SU-DHL-6 (cell line): ENCODE measurements around the gene LRP1.

Experiments used
- H2AFZ ChIP-seq: fragments of 200-600 bp; sonication (generic); 2 replicates; pipeline ENCODE4 v1.6.1; 2014; ENCODE audit warnings: low read depth, mild to moderate bottlenecking, moderate library complexity, mixed read lengths, antibody characterized with exemption, low read length; ENCODE audit not compliant: severe bottlenecking
- H3F3A ChIP-seq: fragments of 200-600 bp; shearing (Covaris generic); 2 replicates; pipeline ENCODE4 v1.6.0; 2016; ENCODE audit warnings: antibody characterized with exemption, mild to moderate bottlenecking; ENCODE audit not compliant: insufficient read depth
- H3K27ac ChIP-seq: fragments of 200-600 bp; sonication (generic); 2 replicates; pipeline ENCODE4 v1.5.1; 2016; ENCODE audit warnings: low read depth, mild to moderate bottlenecking, low read length, moderate library complexity, mixed read lengths
- H3K27me3 ChIP-seq: fragments of 200-600 bp; sonication (generic), shearing (Covaris generic); 2 replicates; pipeline ENCODE4 v1.6.0; 2014; ENCODE audit warnings: mild to moderate bottlenecking, low read length
- H3K36me3 ChIP-seq: fragments of 200-600 bp; sonication (generic); 2 replicates; pipeline ENCODE4 v1.6.1; 2014; ENCODE audit warnings: mild to moderate bottlenecking, low read length, mixed read lengths
- H3K4me2 ChIP-seq: fragments of 300-600, 200-600 bp; shearing (Covaris generic), sonication (generic); 2 replicates; pipeline ENCODE4 v1.6.0; 2014; ENCODE audit warnings: low read length, low read depth, mild to moderate bottlenecking; ENCODE audit not compliant: poor library complexity, severe bottlenecking
- H3K4me3 ChIP-seq: fragments of 200-600 bp; sonication (generic); 2 replicates; pipeline ENCODE4 v1.5.1; 2014; ENCODE audit warnings: antibody characterized with exemption, low read length, mild to moderate bottlenecking, mixed read lengths; ENCODE audit not compliant: insufficient read depth, poor library complexity, severe bottlenecking
- H3K79me2 ChIP-seq: fragments of 200-600 bp; sonication (generic); 2 replicates; pipeline ENCODE4 v1.6.1; 2014; ENCODE audit warnings: mild to moderate bottlenecking, low read length, moderate library complexity; ENCODE audit not compliant: insufficient read depth
- H3K9ac ChIP-seq: fragments of 200-600 bp; sonication (generic); 2 replicates; pipeline ENCODE4 v1.7.0; 2014; ENCODE audit warnings: mild to moderate bottlenecking, low read length
- H3K9me2 ChIP-seq: fragments of 200-600 bp; sonication (generic); replicated peaks from 2 replicates; pipeline ENCODE4 v1.6.1; 2014; ENCODE audit warnings: low read length; ENCODE audit not compliant: insufficient read depth
- H3K9me3 ChIP-seq: fragments of 200-600 bp; sonication (generic); 2 replicates; pipeline ENCODE4 v1.6.1; 2014; ENCODE audit warnings: low read length, mixed read lengths; ENCODE audit not compliant: insufficient read depth
- H4K20me1 ChIP-seq: fragments of 200-600 bp; sonication (generic); 2 replicates; pipeline ENCODE4 v1.6.1; 2014; ENCODE audit warnings: low read depth, mild to moderate bottlenecking, antibody characterized with exemption, low read length, moderate library complexity, mixed read lengths
- EZH2phosphoT487 ChIP-seq: fragments of 200-600 bp; sonication (generic), shearing (Covaris generic); conservative IDR thresholded peaks from 2 replicates; pipeline ENCODE4 v1.6.1; 2018; ENCODE audit warnings: mild to moderate bottlenecking, antibody characterized with exemption, low read length, moderate library complexity, mixed read lengths
- TF ChIP-seq, protein P1 (sequence below): fragments of 200-600 bp; sonication (generic); IDR thresholded peaks from one replicate; pipeline ENCODE4 v1.5.1; 2017; ENCODE audit warnings: antibody characterized with exemption, mild to moderate bottlenecking, low read length, moderate library complexity; ENCODE audit not compliant: insufficient read depth, poor library complexity, severe bottlenecking

LRP1 gene

DNA sequence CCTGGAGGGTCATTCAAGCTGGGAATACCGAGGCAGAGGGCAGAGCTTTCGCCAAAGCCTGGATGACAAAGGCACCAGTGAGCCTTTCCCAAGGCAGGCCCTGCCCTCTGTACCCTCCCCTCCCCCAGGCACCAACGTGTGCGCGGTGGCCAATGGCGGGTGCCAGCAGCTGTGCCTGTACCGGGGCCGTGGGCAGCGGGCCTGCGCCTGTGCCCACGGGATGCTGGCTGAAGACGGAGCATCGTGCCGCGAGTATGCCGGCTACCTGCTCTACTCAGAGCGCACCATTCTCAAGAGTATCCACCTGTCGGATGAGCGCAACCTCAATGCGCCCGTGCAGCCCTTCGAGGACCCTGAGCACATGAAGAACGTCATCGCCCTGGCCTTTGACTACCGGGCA lies 57.1 kb downstream of the LRP1 start:
- H3K27ac ChIP-seq = no peak overlapping the region
- H3K4me3 ChIP-seq = no peak overlapping the region
- no peaks in the 10 kb centered on the region for H3K27me3 ChIP-seq
- no peaks in the 10 kb centered on the region for H3F3A ChIP-seq
- H4K20me1 ChIP-seq = no peaks in the 10 kb centered on the region
- H3K36me3 ChIP-seq = no peaks in the 10 kb centered on the region
- H3K9ac ChIP-seq = no peak overlapping the region
- no peaks in the 10 kb centered on the region for H3K79me2 ChIP-seq
- TF ChIP-seq, protein P1, sequence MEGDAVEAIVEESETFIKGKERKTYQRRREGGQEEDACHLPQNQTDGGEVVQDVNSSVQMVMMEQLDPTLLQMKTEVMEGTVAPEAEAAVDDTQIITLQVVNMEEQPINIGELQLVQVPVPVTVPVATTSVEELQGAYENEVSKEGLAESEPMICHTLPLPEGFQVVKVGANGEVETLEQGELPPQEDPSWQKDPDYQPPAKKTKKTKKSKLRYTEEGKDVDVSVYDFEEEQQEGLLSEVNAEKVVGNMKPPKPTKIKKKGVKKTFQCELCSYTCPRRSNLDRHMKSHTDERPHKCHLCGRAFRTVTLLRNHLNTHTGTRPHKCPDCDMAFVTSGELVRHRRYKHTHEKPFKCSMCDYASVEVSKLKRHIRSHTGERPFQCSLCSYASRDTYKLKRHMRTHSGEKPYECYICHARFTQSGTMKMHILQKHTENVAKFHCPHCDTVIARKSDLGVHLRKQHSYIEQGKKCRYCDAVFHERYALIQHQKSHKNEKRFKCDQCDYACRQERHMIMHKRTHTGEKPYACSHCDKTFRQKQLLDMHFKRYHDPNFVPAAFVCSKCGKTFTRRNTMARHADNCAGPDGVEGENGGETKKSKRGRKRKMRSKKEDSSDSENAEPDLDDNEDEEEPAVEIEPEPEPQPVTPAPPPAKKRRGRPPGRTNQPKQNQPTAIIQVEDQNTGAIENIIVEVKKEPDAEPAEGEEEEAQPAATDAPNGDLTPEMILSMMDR = no peak
- no peak overlapping the region for H3K4me2 ChIP-seq
- H3K9me2 ChIP-seq = no peaks in the 10 kb centered on the region
- no peaks in the 10 kb centered on the region for H3K9me3 ChIP-seq
- H2AFZ ChIP-seq = no peak overlapping the region

DNA sequence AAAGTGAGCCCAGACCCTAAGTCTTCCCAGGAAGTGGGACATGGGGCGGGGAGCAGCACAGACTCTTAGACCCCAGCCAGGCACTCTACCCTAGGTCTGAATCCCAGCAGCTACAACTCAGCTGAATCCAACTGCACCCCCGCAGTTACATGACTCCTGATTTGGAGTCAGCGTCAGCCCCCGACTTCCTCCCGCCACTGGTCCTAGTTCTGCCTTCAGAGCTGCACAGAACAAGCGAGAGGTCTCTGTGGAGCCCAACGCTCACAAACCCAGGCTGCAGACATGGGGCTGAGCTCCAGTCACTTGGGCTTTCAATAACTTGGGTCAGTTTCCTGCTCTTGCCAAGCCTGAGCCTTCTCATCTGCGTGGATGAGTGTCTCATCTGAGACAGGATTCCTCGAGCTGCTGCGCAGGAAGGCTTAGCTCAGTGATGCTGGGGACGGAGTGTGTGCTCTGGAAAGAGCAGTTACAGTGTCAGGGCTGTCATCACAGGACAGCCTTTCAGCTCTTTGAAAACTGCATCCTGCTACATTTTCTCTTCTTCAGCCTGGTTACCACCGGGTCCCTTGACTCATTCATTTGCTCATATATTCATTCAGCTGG lies 57.7 kb downstream of the LRP1 start:
- no peak overlapping the region for H3K9ac ChIP-seq

DNA sequence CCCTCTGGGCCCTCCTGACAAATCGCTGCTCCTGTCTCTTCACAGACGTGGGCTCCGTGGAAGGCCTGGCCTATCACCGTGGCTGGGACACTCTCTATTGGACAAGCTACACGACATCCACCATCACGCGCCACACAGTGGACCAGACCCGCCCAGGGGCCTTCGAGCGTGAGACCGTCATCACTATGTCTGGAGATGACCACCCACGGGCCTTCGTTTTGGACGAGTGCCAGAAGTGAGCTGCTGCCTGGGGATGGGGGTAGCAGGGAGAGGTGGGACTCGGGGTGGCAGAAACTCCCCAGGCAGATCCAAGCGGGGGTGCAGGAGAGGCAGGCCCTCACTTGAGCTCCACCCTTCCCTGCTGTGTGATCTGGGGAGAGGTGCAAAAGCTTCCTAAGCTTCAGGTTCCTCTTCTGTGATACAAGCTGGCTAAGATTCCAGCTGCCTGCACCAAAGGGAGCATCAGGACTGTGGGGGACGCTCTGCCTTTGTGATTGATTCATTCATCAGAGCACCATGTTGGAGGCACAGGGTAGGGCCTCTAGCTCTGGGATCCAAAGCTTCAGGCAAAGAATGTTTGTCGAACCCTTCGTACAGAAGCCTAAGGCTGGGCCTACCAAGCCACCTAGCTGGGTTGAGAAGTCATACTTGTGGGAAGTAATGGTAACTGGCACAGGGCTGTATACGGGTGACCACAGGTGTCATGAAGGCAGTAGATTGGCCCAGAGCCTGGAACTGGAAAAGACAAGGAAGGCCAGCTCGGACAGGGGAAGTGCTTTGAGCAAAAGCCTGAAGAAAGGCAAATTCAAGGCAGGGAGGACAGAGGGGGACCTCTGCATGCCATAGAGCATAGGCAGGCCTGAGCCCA lies 59.2 kb downstream of the LRP1 start:
- Histone ChIP-seq H3K4me3 (no peak overlapping the region), H2AFZ (no peak overlapping the region), H3K9me2 (no peaks in the 10 kb centered on the region), H3K9ac (no peak overlapping the region), H3K27ac (no peak overlapping the region), H3K27me3 (no peaks in the 10 kb centered on the region), H3K79me2 (no peaks in the 10 kb centered on the region), H3F3A (no peaks in the 10 kb centered on the region), H3K4me2 (no peak overlapping the region), H3K9me3 (no peaks in the 10 kb centered on the region), H4K20me1 (no peaks in the 10 kb centered on the region), H3K36me3 (no peaks in the 10 kb centered on the region)
- TF ChIP-seq EZH2phosphoT487 = no peak
- TF ChIP-seq, protein P1 = no peak

More for the DNA sequence above, 57.7 kb downstream of the LRP1 start:
- Histone ChIP-seq H3K27ac (no peak overlapping the region), H3K9me2 (no peaks in the 10 kb centered on the region), H3K4me3 (no peak overlapping the region), H3K36me3 (no peaks in the 10 kb centered on the region), H2AFZ (no peak overlapping the region), H4K20me1 (no peaks in the 10 kb centered on the region), H3K4me2 (no peak overlapping the region), H3K27me3 (no peaks in the 10 kb centered on the region), H3F3A (no peaks in the 10 kb centered on the region), H3K9me3 (no peaks in the 10 kb centered on the region), H3K79me2 (no peaks in the 10 kb centered on the region)
- TF ChIP-seq, protein P1 = no peak
- TF ChIP-seq EZH2phosphoT487 = no peak
